Activated CD4-positive, alpha-beta T cell treated with anti-CD3 and anti-CD28 coated beads, Interleukin-2, Interleukin-6, amounts not matched to agents 100 ng/mL and 50 ng/mL, durations not matched to agents 16 hours and 8 hours (primary cell): ENCODE measurements around the gene SARS2.
"Not testable (repeated sequence)": the region's sequence is repeated elsewhere in the genome, so short reads cannot be mapped to it uniquely, and the experiment has no call there.

Experiments used
- DNase-seq: peaks from one replicate; pipeline ENCODE4 v3.0.0-alpha.2; 2020

SARS2 gene, protein sequence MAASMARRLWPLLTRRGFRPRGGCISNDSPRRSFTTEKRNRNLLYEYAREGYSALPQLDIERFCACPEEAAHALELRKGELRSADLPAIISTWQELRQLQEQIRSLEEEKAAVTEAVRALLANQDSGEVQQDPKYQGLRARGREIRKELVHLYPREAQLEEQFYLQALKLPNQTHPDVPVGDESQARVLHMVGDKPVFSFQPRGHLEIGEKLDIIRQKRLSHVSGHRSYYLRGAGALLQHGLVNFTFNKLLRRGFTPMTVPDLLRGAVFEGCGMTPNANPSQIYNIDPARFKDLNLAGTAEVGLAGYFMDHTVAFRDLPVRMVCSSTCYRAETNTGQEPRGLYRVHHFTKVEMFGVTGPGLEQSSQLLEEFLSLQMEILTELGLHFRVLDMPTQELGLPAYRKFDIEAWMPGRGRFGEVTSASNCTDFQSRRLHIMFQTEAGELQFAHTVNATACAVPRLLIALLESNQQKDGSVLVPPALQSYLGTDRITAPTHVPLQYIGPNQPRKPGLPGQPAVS

DNA sequence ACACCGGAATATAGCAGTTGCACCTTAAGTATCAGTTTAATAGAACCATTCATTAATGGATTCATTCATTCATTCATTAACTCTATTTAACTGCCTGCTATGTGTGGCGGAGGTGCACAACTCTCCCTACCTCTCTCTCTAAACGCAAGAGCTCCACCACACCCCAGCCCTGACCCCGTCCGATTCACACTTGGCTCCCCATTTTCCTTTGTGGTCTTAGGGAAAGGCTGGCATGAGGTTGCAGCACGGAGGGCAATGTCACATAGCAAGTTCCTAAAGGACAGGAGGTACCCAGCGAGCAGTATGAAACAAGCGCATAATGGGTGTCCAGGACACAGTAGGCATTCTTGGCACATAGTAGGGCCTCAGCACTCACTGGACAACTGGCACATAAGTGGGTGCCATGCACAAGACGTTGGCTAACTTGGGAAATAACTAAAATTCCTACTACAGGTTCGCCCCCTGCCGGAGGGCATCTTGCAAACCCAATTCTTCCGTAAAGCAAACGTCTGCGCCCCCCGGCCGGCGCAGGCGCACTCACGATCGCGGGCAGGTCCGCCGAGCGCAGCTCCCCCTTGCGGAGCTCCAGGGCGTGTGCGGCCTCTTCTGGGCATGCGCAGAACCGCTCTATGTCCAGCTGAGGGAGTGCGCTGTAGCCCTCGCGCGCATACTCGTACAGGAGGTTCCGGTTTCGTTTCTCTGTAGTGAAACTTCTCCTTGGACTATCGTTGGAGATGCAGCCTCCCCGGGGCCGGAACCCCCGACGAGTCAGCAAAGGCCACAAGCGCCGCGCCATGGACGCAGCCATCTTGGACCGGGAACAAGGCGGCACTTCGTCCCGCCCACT is at the start of gene SARS2:
TSS of gene SARS2 (minus strand) at position 835 of the 847 bp plus-strand sequence. CDS start at position 808, 27 bp downstream.
- DNase-seq = peak; percentile 95

DNA sequence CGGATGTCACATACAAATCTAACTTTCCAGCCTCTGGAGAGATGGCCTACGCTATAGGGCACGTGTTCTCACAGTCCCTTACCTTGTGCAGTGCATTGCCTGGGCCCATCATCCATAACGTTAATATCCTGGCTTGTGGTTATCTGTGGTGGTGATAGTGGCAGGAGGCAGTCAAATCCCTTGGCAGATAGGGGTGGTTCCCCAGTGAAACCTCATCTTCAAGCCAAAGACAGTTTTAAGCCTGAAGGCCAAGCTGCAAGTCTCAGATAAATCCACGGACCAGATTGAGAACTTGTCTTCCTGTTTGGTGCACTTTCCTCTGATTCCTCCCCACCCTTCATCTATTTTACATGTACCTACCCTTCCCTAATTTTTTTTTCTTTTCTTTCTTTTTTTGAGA is 49.2 kb upstream of the SARS2 start:
- DNase-seq = no peak

DNA sequence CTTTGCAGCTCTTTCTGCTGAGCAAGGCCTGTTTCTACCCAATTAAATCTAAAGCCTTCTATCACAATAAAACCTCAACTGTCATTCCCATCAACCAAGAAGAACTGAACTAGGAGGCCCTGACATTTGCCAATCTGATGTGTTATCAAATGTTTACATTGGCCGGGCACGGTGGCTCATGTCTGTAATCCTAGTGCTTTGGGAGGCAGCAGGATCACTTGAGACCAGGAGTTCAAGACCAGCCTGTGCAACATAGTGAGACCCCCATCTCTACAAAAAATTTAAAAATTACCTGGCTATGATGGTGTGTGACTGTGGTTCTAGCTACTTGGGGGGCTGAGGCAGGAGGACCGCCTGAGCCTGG is 47.7 kb upstream of the SARS2 start:
- DNase-seq = no peak

DNA sequence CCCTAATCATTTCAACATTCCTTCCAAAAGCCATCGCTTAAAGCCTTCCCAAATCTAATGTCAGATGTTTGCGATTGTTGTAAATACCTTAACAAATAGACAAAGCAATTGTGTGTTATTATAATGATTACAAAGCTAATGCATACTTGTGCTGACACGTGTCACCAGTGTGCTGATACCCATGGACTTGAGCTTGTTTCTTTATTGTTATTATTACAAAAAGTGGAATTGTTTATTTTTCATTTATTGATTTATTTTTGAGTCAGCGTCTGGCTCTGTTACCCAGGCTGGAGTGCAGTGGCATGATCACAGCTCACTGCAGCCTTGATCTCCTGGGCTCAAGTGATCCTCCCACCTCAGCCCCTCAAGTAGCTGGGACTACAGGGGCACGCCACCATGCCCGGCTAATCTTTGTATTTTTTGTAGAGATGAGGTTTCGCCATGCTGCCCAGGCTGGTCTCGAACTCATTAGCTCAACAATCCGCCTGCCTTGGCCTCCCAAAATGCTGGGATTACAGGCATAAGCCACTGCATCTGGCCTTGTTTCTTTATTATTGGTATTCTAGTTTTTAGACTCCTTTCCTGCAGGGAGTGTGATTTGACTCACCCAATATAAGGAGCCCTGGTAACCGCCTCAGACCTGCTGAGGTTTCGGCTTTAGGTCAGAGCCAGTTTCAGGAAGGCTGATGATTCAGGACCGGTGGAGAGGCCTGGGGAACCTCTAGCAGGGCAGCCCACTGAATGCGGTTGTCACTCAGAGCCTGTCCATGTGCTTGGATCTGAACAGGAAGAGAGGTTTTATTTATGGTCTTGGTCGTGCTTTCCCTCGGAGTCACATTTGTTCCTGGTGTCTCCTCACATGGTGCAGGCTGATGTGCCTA is 47.1 kb upstream of the SARS2 start:
- DNase-seq = peak; percentile 96

DNA sequence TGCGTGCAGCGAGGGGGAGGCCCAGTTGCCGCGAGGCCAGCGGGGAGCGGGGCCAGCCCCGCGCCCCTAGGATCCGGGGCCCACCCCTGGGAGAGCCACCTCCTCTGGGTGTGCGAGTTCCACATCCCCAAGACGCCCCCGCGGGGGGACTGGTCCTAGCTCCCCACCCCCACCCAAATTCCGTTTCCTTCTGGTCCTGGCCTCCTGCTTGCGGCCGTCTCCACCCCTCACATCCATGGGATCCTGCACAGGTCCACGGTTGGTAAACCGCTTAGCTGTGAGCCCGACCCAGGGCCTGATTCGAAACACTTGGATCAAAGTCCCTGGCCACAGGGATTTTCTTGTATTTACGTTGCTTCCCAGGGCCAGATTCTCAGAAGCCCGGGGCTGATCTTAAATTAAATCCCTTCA is 45.3 kb upstream of the SARS2 start:
- no peak for DNase-seq

DNA sequence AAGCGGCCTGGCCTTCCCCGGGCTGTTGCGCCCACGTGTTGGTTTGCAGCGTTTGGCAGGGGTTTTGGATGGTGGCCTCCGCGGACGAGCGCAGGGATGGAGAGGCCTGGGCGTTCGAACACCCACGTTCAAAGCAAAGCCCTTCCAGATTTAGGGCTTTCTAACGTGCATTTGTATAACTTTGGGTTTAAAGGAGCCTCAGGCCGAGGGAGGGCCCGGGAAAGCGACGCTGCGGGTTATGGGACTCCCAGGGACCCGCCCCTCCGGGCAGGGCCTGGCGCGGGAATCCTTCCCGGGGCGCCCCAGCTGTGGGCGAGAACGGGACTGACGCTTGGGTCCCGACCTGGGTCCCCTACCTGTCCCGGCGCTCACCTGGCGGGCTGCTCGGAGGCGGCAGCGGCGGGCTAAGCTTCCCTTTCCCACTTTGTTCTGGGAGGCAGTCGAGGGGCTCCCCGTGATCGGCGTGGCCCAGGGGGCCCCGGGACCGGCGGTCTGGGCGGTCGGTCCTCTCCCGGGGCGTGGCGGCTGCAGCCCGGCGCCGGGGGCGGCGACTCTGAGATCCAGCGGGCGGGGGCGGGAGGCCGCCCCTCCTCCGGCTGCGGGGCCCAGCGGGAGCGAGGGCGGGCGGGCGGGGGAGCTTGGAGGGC is 44.8 kb upstream of the SARS2 start, which contains the start of gene FBXO17:
TSS of gene FBXO17 (minus strand) at position 529 of the 647 bp plus-strand sequence. CDS start 25,423 bp downstream, outside the sequence.
- no peak for DNase-seq

DNA sequence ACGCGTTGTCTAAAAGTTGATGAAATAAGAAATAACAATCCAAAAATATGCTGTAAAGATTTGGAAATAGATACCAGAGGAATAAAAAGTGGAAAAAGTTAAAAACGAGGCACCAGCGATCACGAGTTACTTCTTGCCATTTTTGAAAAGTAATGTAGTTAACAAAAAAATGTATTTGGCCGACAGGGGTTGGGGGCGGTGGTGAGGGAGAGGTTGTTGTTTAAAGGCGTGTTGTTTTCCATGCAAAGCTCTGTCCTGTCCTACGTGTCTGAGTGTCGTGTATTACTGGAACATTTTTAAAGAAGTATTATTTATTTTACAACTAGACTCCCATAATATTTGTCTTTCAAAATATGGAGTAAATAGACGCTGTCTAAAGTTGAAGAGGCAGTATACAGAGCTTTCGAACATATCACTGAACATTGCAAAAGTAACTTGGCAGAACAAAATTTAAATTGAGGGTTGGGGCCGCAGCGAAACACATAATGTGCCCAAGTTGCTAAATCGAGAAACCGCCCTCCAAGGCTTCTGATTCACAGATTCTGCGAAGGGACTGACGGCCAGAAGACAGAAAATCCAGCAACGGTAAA is 44.2 kb upstream of the SARS2 start:
- DNase-seq = no peak

DNA sequence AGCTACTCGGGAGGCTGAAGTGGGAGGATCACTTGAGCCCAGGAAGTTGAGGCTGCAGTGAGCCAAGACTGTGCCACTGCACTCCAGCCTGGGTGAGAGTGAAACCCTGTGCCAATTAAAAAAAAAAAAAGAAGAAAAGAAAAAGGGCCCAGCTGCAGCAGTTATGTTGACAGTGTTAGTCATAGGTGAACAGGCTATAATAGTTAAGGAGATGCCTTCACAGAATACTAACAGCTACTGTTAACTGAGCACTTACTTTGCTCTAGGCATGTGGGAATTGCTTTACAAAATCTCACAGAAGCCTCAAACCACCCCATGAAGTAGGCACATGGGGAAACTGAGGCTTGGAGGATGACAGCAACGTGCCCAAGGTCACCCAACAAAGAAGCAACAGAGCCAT is 41.1 kb upstream of the SARS2 start:
- DNase-seq = no peak

DNA sequence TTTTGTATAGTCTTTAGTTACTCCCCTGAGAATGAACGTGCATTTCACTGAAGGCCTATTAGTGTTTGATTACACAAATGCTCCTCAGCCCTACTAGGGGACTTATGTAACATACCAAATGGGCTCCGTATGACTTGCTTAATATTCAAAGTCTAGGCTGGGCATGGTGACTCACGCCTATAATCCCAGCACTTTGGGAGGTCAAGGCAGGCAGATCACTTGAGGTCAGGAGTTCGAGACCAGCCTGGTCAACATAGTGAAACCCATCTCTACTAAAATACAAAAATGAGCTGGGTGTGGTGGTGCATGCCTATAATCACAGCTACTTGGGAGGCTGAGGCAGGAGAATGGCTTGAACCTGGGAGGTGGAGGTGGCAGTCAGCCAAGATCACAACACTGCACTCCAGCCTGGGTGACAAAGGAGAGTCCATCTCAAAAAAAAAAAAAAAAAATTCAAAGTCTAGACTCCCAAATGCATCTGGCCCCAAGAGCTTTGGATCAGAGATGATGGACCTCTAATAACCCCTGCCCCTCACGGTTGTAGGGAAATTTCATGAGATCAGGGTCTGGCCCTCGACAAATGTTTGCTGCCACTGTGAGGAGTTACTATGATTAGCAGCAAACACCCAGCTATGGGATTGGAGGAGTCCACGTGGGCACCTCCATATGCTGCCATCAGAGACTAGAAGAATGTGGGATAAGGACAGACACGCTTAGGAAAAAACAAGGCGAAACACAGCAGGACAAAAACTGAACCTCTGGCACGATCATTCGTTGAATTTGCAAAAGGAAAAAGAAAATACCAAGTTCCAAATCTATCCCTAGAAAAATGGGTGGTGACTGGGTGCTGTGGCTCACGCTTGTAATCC is 40.3 kb upstream of the SARS2 start:
- no peak for DNase-seq

DNA sequence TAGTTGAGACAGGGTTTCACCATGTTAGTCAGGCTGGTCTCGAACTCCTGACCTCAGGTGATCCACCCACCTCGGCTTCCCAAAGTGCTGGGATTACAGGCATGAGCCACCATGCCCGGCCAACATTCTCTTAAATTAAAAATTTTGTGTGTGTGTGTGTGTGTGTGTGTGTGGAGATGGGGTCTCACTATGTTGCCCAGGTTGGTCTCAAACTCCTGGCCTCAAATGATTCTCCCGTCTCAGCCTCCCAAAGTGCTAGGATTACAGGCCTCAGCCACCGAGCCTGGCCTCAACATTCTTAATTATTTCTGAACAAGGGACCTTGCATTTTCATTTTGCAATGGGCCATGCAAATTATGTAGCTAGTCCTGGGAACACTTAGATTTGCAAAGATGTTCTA is 35.6 kb upstream of the SARS2 start:
- DNase-seq = not testable (repeated sequence)

DNA sequence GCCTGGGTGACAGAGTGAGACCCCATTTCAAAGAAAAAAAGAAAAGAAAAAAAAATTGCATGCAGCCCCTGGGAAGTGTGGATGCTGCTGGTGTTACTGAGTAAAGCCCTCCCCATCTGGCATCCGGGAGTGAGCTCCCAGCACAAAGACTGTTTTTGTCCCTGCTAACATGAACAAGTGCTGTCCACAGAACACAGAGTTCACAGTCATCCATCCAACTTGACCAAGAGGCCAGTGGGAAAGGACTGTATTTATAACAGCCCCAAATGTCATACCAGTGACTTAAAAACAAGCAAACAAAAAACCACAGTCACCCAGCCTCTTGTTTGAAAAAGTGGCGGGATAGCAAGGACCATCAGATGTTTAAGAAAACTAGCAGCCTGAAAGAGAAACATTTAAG is 34.2 kb upstream of the SARS2 start:
- DNase-seq = no peak

DNA sequence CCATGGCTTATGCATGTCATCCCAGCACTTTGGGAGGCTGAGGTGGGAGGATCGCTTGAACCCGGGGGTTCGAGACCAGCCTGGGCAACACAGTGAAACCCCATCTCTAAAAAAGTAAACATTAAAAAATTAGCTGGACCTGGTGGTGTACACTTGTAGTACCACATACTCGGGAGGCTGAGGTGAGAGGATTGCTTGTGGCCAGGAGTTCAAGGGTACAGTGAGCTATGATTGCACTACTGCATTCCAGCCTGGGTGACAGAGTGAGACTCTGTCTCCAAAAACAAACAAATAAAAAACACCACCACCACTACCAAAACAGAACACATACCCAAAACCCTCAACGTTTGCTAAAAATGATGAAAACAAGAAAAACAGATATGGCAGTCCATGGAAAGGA is 29.1 kb upstream of the SARS2 start:
- no peak for DNase-seq

DNA sequence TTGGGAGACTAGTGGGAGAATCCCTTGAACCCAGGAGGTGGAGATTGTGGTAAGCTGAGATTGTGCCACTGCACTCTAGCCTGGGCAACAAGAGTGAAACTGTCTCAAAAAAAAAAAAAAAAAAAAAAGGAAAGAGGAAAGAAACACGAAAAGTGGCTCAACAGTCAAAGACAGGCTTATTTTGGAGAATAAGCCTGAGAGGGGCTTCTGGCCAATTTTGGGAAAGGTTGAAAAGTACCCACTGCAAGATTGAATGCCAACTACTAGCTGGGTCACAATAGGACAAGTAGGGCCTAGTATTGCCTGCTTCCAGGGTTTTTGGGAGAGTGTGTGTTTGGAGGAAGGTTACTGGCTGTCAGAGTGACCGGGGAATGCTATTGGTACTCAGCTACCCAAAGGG is 27.7 kb upstream of the SARS2 start:
- no peak for DNase-seq

DNA sequence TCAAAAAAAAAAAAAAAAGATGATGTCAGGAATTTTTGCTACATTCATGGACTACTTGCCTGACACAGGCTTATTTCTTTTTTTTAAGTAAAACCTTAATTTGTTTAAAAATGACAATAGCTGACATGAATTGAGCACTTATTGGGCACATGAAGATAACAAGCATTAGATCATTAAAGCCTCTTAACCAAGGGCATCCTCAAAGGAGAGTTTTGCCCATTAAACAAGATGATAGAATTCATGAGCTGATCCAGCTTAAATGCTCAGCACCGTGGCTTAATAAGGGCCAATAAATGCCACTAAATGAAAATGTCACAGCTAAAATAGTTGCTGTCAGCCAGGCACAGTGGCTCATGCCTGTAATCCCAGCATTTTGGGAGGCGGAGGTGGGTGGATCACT is 25.7 kb upstream of the SARS2 start:
- no peak for DNase-seq

DNA sequence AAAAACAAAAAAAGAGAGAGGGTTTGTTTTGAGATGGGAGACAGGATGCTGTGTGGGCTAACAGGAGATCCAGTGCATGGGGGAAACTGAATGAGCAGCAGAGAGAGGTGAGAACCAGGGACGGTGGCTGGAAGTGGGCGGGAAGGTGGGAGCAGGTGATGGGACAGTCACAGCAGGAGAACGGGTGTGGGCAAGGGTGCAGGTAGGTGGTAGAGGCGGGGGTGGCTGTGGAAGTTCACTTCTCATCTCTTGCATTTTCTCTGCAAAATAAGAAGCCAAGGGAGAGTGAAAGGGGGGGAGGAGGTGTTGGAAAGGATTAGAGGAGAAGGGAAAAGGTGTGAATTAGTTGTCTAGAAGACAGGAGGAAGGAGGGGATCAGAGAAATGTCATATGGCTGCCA is 23.1 kb upstream of the SARS2 start:
- no peak for DNase-seq

DNA sequence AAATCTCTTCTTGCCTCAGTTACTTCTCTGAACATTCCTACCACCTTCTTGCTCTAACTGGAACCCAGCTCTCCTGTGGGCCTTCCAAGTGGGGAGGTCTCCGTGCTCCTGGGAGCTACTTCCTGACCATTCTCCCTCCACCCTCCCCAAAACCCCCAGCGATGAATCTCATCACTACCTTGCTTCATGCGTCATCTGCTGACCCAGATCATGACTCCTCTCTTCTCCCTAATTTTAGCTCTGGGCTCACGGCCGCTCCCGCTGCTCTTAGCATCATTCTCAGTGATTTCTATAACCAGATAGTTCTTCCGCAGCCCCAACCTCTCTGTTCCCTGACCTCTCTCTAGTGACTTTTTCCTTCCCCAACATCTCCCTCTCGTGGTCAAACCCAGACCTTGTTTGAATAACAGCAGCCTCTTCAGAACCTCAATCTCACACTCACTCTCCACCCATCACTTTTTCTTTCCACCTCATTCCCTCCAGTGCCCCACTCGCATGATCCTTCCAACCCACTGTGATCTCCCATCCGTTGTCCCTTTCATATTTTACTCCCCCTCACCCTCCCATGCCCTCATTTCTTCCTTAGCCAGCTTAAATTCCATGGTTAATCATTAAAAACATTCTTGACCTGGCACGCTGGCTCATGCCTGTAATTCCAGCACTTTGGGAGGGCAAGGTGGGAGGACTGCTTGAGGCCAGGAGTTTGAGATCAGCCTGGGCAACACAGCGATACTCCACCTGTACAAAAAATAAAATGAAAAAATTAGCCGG is 22.0 kb upstream of the SARS2 start:
- peak; percentile 59 for DNase-seq

DNA sequence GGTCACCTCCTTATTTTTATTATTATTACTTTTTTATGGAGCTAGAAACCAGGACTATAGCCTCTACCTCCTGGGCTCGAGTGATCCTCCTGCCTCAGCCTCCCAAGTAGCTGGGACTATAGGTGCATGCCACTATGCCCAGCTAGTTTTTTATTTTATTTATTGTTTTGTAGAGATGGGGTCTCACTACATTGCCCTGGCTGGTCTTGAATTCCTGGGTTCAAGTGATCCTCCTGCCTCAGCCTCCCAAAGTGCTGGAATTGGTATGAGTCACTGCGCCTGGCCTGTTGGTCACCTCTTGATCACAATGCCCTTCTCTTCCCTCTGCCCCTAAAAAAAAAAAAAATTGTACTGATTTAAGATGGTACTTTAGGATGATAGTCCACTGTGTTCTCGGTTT is 20.6 kb upstream of the SARS2 start:
- DNase-seq = no peak

DNA sequence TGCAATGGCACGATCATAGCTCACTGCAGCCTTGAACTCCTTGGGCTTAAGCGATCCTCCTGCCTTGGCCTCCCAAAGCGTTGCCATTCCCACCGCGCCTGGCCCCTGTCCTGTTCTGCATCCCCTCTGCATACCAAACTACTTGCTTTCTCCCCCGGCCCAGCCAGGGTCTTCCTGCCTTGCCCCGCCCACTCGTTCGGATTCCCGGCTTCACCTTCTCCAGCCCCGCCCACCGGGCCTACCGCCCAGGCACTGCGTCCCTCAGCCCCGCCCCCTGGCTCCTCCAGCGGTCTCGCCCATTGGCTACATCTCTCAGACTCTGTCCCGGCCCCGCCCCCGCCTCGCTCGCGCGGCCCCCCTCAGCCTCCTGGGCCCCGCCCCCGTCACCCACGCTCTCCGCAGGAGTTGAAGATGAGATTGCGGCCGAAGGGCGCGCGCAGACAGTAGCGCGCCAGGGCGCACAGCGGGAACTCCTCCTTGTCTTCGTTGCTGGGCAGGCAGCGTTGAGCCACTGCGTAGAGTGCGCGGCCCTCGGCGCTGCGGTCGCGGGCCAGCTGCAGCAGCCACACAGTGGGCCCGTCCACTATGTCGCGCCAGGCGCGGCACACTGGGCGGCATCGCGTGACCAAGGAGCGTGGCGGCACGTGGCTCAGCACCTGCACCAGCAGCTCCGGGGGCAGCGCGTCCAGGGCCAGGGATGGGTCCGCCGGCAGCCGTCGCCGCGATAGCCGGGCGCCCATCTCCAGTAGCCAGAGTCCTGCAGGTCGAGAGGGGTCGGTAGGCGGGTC is 19.2 kb upstream of the SARS2 start:
- DNase-seq = peak; percentile 88
